Testis (tissue), 2 donors: ENCODE measurements around the gene KHSRP.

ENCODE experiments used
- CTCF ChIP-seq, 3 experiments: fragments of 450-650 bp in 2 of 3; fragments of 200-600 bp in 1 of 3; sonication (generic) in 1 of 3; IDR thresholded peaks; one replicate each; pipeline ENCODE4 v1.5.1; 2016 to 2019; ENCODE audit warnings: antibody characterized with exemption in 3 of 3, mild to moderate bottlenecking in 2 of 3, moderate library complexity in 1 of 3
- POLR2A ChIP-seq: fragments of 450-650 bp; IDR thresholded peaks from one replicate; pipeline ENCODE4 v1.6.1; 2017; ENCODE audit warnings: antibody characterized with exemption, mild to moderate bottlenecking, moderate library complexity

- TF ChIP-seq CTCF (IDR thresholded peaks at IDR 0.05) (no peak), POLR2A (no peak)
Measured at GRCh38 chr19:6443986-6444385, 19.4 kb upstream of the KHSRP start.
